Measurements from ENCODE around the gene UVSSA. TPM values are rescaled to one million over a fixed set of nuclear protein-coding genes. Genes with fewer than 3 reads are reported as not detected.

The UVSSA gene, protein sequence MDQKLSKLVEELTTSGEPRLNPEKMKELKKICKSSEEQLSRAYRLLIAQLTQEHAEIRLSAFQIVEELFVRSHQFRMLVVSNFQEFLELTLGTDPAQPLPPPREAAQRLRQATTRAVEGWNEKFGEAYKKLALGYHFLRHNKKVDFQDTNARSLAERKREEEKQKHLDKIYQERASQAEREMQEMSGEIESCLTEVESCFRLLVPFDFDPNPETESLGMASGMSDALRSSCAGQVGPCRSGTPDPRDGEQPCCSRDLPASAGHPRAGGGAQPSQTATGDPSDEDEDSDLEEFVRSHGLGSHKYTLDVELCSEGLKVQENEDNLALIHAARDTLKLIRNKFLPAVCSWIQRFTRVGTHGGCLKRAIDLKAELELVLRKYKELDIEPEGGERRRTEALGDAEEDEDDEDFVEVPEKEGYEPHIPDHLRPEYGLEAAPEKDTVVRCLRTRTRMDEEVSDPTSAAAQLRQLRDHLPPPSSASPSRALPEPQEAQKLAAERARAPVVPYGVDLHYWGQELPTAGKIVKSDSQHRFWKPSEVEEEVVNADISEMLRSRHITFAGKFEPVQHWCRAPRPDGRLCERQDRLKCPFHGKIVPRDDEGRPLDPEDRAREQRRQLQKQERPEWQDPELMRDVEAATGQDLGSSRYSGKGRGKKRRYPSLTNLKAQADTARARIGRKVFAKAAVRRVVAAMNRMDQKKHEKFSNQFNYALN
- 10 to 100 TPM; 18.6 to 20.2 TPM for total RNA-seq

DNA sequence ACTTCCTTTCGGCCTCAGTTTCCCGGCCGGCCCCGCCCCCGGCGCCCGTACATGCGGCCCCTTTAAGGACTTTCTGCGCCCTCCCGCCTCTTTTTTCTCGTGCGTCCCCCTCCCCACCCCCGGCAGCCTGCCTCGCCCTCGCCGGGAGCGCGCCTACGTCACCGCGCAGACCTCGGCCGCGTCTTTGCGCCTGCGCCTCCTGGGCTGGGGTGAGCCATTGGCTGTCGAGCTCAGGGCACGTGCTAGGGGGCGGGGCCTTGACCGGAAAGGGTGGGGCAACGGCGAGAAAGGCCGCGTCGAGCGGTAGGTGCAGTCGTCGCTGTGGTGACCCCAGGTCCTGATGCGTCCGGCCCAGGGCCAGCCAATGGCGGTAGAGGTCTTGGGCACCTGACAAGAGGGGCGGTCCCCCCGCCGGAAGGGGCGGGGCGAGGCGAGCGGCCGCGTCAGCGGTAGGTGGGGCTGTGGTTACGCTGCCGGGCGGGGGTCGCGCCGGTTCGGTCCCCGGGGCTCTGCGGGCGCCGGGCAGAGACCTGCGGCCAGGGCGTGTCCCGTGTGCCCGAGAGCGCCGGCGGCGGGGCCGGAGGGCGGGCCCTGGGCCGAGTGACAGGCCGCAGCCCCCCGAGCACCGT lies at the start of gene UVSSA:
Gene UVSSA, plus strand, starts transcription at position 428 of the 629 bp plus-strand sequence. CDS start 884 bp downstream, outside the sequence.
- CTCF ChIA-PET: interaction anchor here (0.7 to 2.5 kb wide), 13 partner anchors 9 to 217 kb away, joined by 3 to 7 read pairs (median 4); no protein-coding TSS in a partner anchor
- ATAC-seq: peak; percentile 96
- H3K36me3 Mint-ChIP-seq (ENCODE audit: low read depth): peaks cover under 1% of the 10 kb centered on the region

DNA sequence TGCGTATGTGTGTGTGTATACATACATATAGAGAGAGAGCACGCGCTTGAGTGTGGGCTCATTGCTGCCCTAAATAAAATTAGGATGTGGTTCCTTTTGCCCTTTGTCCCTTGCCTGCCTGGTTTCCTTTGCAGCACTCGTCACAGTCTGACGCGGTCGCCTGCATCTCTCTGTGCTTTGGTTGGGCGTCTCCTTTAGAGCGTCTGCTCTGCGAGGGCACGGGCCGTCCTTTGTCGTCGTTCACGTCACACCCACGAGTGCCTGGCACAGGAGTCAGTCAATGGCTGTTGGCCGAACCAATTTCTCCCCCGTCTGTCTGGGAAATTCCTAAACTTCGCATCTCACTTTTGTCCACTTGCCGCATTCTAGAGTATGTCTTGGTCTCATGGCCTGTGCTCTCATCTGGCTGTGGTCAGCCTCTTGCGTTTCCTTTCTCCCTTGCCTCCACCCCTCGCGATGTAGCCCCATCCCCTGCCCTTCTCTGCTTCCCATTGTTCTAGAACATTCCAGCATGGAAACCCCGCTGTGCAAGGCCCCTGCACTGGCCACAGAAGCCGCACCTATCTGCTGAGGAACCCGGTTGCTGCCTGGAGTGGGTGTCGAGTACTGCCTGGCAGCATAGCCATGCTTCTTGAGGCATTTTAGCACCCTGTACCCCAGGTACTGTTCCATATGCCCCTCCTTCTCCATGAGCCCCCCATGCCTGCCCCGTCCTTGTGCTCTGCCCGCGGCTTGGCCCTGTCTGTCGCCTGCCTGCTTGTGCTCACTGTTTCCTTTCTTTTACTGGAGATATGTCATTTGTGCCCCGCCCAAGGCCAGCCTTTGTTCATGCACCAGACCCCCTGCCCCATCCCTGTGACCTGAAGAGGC lies 49.3 kb upstream of the UVSSA start:
- TF ChIP-seq, protein P1, sequence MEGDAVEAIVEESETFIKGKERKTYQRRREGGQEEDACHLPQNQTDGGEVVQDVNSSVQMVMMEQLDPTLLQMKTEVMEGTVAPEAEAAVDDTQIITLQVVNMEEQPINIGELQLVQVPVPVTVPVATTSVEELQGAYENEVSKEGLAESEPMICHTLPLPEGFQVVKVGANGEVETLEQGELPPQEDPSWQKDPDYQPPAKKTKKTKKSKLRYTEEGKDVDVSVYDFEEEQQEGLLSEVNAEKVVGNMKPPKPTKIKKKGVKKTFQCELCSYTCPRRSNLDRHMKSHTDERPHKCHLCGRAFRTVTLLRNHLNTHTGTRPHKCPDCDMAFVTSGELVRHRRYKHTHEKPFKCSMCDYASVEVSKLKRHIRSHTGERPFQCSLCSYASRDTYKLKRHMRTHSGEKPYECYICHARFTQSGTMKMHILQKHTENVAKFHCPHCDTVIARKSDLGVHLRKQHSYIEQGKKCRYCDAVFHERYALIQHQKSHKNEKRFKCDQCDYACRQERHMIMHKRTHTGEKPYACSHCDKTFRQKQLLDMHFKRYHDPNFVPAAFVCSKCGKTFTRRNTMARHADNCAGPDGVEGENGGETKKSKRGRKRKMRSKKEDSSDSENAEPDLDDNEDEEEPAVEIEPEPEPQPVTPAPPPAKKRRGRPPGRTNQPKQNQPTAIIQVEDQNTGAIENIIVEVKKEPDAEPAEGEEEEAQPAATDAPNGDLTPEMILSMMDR (IDR thresholded peaks at IDR 0.05): no peak
- no peak for ATAC-seq
- Mint-ChIP-seq H3K9me3 (no peaks in the 10 kb centered on the region), H3K27me3 (no peaks in the 10 kb centered on the region), H3K27ac (peak overlapping the region; percentile 46), H3K4me1 (ENCODE audit: low read depth) (peaks cover 51% of the 10 kb centered on the region), H3K36me3 (ENCODE audit: low read depth) (peaks cover 23% of the 10 kb centered on the region), H3K4me3 (no peak overlapping the region)
- POLR2A ChIA-PET: interaction anchor here (1.5 kb wide), 1 partner anchor 13 kb away, joined by 4 read pairs; no protein-coding TSS in a partner anchor
- CTCF ChIA-PET: no interaction called here
- intact Hi-C loops (cut with micrococcal nuclease): no loop called here
- DNase-seq: no peak

More for the DNA sequence above, at the start of gene UVSSA:
- H3K9me3 Mint-ChIP-seq: no peaks in the 10 kb centered on the region
- H3K27me3 Mint-ChIP-seq: no peaks in the 10 kb centered on the region
- TF ChIP-seq, protein P1 (IDR thresholded peaks at IDR 0.05): no peak
- peak within 1 kb of the TSS; percentile 84 for H3K4me3 Mint-ChIP-seq
- intact Hi-C loops (cut with micrococcal nuclease): loop anchor here (2.0 kb wide), 1 partner anchor 98 kb away; the partner anchor contains the start of gene CTBP1
- H3K4me1 Mint-ChIP-seq (ENCODE audit: low read depth): peaks cover 43% of the 10 kb centered on the region
- POLR2A ChIA-PET: interaction anchor here (0.6 to 3.1 kb wide), 10 partner anchors 12 to 447 kb away, joined by 3 to 23 read pairs (median 3); partner anchors contain the start of genes CTBP1, MAEA and SLBP
- peak within 1 kb of the TSS; percentile 90 for H3K27ac Mint-ChIP-seq
- peak; percentile 100 for DNase-seq

DNA sequence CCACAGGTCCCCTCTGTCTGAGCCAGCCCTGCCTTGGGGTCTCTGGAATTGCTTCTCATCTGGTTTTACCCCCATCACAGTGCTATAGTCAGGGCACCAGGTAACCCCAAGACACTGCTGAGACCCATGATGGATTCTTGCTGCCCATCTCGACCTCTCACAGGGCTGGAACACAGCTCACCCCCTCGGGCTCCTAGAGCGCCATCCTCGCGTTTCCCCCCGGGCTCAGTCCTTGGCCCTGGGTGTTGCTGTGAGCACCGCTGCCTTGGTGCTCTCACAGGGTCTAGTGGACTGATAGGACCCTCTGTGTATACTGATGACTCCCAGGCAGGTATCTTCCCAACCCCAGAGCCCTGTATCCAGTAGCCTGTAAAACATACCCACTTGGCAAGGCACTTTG lies 48.5 kb upstream of the UVSSA start:
- TF ChIP-seq, protein P1 (IDR thresholded peaks at IDR 0.05): no peak
- Mint-ChIP-seq H3K27ac (no peak overlapping the region), H3K4me1 (ENCODE audit: low read depth) (peaks cover 49% of the 10 kb centered on the region), H3K4me3 (no peak overlapping the region), H3K36me3 (ENCODE audit: low read depth) (peaks cover 23% of the 10 kb centered on the region), H3K27me3 (no peaks in the 10 kb centered on the region), H3K9me3 (no peaks in the 10 kb centered on the region)
- POLR2A ChIA-PET: interaction anchor here (1.5 kb wide), 1 partner anchor 12 kb away, joined by 4 read pairs; no protein-coding TSS in a partner anchor
- DNase-seq (no peak), ATAC-seq (no peak)
- CTCF ChIA-PET: interaction anchor here (1.3 kb wide), 1 partner anchor 52 kb away, joined by 3 read pairs; no protein-coding TSS in a partner anchor
- intact Hi-C loops (cut with micrococcal nuclease): no loop called here

DNA sequence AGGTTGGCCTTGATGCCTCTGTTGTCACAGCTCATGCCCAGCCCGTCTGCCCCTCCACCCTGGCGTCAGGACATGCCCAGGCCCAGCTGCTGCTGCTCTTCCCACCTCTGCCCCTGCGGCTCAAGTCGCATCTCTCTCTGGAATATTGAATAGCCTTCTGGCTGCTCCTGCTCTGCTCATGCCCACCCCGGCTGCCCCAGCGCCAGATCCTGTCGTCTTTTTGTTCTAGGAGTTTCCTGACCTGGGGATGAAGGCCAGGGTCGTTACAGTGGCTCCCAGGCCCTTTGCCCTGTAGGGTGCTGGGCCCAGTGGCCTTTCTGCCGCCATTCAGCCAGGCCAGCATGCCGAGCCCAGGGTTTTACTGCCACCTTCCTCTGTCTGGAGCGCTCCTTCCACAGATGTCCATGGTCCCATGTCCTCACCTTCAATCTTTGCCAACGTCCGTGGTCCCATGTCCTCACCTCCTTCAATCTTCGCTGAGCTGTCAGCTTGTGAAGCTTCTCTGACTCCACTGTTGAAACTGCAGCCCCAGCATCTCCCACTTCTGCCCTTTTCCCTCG lies 47.6 kb upstream of the UVSSA start:
- H3K4me1 Mint-ChIP-seq (ENCODE audit: low read depth): peaks cover 47% of the 10 kb centered on the region
- ChIA-PET POLR2A (interaction anchor here (0.7 to 1.5 kb wide), 2 partner anchors 10 to 11 kb away, joined by 3 to 4 read pairs; no protein-coding TSS in a partner anchor), CTCF (interaction anchor here (1.3 to 1.8 kb wide), 2 partner anchors 11 to 51 kb away, joined by 3 read pairs; no protein-coding TSS in a partner anchor)
- TF ChIP-seq, protein P1 (IDR thresholded peaks at IDR 0.05): no peak
- H3K4me3 Mint-ChIP-seq: no peak overlapping the region
- no peaks in the 10 kb centered on the region for H3K27me3 Mint-ChIP-seq
- ATAC-seq (no peak), DNase-seq (no peak)
- intact Hi-C loops (cut with micrococcal nuclease): no loop called here
- H3K9me3 Mint-ChIP-seq: no peaks in the 10 kb centered on the region
- H3K36me3 Mint-ChIP-seq (ENCODE audit: low read depth): peaks cover 23% of the 10 kb centered on the region
- peak overlapping the region; percentile 43 for H3K27ac Mint-ChIP-seq

All from activated CD8-positive, alpha-beta T cell treated with anti-CD3 and anti-CD28 coated beads for 36 hours (primary cell).